ENCODE data around the gene CBX2. TPM values are rescaled to one million over a fixed set of nuclear protein-coding genes. Genes with fewer than 3 reads are reported as not detected.

CBX2 gene
- total RNA-seq, 1 experiment from 2014 or later: 8.0 TPM

DNA sequence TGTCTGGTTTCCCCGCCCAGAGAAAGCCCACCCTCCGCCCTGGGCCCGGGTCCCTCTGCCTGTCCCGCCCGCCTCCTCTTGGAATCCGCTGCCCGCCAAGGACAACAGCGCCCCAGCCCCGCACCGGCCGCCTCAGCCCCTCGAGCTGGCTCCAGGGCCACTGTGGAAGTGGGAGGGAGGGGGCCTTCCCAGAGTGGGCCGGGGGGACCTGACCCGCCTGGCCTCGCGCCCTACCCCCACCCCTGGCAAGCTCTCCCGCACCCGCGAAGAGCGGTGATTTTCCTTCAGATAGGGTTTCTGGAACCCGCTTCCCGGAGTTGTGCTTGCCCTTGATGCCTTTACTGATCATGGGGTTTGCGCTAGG, 21.2 kb downstream of the CBX2 start:
- no peak for DNase-seq (ENCODE audit: low read depth)

DNA sequence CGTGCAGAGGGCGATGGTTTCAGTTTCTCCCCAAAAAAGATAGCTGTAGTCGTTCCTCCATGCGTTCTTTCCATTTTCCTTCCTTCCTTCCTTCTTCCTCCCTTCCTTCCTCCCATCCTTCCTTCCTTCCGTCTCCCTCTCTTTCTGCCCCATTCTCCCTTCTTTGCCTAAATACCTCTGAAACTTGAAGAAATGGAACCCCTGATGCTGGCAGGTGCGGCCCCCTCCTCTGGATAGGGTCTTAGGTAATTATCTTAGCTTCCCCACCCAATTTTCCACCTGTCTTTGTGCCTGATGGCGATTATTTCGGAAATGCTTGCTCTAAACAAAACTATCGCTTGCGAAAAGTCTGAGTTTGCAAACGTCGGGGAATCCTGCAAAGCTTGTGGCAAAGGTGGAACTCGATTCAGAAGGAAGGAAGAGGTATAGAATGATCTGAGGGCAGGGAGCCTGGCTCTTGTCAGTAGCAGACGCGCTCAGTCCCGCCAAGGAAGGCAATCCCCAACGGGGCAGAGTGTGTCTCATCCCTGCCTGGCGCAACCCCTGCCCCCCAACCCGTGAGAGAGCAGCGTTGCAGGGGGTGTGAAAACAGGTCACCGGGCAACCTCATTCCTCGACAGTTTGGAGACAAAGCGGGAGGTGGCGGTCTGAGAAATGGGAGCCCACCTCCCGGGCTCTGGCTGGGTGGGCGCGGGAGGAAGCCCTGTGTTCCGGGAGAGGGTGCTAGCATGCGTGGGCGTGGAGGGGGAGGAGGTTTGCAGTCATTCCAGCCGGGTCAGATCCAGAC, 21.8 kb downstream of the CBX2 start:
- DNase-seq (ENCODE audit: low read depth): no peak

GRCh38 chr17:79800325-79801155, 22.6 kb downstream of the CBX2 start:
- DNase-seq (ENCODE audit: low read depth): no peak

- DNase-seq (ENCODE audit: low read depth): no peak
Measured at GRCh38 chr17:79801156-79802038, 23.4 kb downstream of the CBX2 start.

DNA sequence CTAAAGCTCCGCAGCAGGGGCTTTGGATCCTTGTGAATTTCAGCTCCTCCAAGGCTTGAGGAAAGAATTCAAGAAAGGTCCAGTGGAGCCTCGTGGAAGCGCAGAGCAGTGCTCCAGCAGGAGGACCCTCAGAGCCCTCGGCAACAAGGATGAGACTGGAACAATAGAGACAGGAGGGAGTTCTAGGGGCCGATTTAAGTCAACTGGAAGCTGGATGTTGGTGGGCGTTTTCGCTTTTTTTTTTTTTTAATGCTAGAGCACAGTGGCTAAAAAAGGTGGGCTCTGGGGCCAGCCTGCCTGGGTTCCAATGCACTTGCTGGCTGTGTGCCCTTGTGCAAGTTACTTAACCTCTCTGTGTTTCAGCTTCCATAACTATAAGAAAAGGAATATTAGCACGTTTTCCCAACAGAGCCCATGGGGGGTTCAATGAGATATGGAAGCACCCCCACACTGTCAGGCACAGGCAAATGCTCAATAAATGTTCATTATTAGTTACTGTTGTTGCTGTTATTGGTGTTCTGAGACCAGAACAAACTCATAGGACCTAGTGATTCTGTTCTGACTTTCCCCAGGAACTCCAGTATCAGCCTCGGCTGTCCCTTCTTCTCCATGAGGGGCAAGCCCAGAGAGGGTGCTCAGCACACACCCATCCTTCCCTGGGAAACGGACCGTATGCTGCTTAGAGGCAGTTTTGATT, 24.2 kb downstream of the CBX2 start:
- DNase-seq (ENCODE audit: low read depth): no peak

- no peak for DNase-seq (ENCODE audit: low read depth)
Measured at GRCh38 chr17:79802736-79803420, 24.9 kb downstream of the CBX2 start.

GRCh38 chr17:79803421-79803996, 25.6 kb downstream of the CBX2 start:
- no peak for DNase-seq (ENCODE audit: low read depth)

DNA sequence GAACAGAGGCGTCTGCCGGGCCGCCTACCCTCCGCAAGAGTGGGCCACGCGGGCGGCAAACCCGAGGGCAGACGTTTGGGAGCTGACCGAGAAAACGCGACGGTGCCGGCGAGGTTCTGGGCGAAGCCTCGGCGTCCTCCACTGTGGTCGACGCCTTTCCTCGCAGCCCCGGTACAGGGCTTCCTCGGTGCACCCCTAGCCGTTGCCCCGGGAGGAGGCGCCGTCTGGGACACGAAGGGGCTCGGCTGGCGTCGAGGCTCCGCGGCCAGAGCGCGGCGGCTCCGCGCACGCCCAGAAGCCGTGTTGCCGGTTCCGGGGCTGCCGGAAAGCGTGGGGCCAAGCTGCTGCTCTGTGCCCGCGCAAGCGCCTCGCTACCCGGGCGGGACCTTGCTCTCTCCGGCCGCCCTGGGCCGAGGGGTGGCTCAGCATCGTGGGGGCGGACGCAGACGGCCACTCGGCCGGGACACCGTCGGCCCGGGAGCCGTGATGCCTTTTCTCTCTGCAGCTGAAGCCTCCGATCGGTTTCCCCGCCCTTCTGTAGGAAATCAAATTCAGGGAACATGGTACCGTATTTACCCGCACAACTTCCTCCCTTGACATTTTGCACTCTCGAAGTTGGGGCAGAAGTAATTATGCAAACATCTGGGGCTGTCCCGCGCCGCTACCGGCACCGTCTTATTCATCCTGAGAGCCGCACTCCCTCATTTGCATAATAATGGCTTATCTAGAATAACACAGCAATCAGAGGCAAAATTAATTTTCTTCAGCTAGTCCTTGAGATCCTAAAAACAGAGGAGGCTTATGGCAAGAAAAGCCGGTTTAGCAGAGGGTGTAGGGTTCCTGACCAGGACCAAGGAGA, 26.3 kb downstream of the CBX2 start:
- no peak for DNase-seq (ENCODE audit: low read depth)

GRCh38 chr17:79804856-79805696, 27.1 kb downstream of the CBX2 start:
- DNase-seq (ENCODE audit: low read depth): no peak

DNA sequence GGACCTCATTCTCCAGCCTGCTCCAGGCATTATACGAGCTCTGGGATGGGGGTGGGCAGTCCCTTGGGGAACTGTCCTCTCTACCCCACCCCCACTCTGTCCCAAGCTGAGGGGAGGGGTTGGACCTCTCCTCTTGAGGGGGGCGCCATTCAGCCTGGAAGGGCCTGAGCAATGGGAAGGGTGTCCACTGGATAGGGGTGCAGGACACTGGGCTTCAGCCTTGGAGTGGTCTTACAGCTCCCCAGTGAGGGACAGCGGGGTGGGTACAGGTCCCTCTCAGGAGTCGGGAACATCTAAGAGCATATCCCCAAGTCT, 28.5 kb downstream of the CBX2 start:
- no peak for DNase-seq (ENCODE audit: low read depth)

- DNase-seq (ENCODE audit: low read depth): no peak
Measured at GRCh38 chr17:79806863-79807720, 29.1 kb downstream of the CBX2 start.

DNA sequence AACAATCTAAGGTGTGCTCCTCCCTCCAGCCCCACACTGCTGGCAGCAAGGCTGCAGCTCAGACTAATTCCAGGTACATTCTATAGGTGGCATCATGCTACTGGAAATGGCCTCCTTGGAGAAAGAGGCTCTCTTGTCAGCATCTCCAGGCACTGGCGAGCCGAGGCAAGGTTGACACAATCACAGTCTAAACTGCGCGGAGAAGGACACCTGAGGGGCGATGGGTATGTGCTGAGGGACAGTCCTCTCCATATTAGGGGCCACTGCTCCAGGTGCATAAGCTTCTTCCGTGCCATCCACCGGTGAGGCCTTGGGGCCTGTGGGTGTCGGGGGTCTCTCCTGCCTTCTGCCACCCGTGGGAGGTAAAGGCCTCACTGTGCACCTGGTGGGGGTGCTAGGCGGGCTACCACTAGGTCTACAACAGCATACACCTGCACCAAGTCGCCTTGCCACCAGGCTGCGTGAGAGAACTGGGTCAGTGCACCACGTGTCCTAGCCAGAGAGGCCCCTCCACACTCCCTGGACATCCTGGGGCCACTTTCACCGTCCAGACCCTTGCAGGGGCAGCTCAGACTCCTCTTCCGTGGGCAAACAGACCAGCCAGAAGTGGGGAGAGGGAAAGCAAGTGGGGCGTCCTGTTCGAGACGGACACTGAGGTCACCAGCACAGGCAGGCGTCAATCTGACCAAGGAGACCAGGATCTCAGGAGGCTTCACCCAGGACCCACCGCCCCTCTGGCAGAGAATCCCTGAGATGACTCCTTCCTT, 31.0 kb downstream of the CBX2 start:
- DNase-seq (ENCODE audit: low read depth): peak; percentile 36

DNA sequence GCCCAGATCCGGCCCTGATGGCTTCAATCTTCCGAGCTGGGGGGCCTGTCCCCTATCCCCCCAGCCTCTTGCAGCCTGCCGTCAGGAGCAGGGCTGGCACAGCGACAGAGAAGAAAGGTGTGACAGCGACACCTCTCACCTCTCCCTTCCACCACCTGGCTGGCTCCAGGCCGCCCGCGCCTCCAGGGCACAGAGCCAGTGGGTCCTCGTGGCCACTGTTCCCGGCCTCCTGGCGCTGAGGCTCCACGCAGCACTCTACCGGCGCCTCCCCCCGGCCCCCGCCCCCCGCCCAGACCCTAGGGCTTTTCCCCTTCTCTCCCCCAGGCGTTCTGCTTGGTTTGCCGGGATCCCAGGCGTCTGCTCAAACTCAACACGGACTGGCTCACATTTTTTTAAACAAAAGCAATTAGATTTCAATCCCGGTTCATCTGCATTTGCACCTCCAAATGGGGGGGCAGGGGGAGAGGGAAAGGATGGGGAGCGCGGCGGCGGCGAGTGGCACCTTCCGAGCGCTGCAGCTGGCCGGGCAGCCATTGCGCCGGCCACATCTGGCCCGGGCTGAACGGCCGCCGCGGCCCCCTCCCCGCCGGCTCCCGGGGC, 31.7 kb downstream of the CBX2 start:
- DNase-seq (ENCODE audit: low read depth): no peak

DNA sequence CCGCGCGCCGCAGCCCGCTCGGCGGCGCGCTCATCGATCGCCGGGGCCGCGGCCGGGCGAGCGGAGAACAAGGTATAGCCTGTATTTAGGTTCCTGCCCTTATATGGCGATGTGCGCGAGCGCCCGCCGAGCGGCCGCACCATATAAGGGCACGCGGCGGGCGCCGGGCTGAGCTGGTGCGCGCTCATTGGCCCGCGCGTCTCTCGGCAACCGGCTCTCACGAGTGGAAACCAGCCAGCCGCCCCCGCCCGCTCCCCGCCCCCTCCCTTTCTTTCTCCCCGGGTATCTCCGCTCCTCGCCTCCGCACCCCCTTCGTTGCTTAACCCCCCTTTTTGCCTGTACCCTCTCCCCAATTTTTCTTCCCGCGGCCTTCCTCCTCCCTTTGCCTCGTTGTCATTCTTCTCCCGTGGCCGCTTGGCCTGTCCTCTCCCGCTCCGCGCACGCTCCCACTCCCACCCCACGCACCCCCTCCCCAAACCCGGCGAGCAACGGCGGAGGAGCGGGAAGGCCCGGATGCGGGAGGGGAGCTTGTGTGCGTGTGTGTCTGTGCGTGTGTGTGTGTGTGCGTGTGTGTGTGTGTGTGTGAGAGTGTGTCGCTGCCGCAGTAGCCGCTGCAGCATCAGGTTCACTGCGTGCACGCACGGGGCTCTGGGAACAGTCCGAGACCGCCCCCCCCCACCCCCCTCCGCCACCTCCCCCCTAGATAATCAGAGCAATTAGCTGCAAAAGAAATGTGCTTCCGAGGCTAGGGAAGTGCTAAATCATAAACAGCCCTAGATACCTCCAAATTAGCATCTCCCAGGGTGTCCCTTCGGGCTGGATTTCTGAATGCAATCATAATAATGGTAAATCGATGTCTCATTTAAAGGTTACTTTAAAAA, 32.4 kb downstream of the CBX2 start:
- peak; percentile 78 for DNase-seq (ENCODE audit: low read depth)

All from HT1080 (cell line).